Measurements from ENCODE around the gene BAHD1.

Gene BAHD1

DNA sequence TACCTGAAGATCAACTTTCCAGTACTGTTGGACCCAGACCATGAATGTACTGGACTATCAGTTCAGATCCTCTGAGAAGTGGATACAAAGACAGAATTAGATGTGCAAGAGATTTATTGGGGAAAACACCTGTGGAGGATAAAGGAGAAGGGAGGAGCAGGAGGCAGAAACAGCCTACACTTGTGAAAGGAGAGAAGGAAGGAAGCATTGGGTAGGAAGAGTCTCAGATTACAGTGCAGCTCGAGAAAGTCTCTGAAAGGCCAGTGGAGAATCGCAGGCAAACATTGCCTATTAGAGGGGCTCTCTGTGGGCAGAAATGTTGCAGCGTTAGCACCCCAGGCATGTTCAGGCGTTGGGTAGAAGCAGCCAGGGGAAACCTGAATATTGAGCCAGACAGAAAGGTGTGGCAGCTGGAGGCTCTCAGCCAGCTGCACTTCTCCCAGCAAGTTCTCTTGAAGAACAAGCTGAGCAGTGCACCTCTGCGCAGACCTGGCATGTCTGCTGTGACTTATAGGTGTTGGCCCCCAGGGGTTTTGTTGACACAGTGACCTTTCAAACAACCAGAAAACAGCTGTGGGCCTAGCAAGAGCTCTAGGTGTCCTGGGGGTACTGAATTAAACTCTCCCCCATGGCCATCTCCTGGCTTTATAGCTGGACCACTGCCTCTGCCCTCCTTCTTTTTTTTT, 37.0 kb downstream of the BAHD1 start:
- TF ChIP-seq CTCF (conservative IDR thresholded peaks at IDR 0.05; ENCODE audit: low read depth, low read length): no peak
- Histone ChIP-seq H4K20me1 (ENCODE audit: insufficient read depth) (no peaks in the 10 kb centered on the region), H3K4me1 (ENCODE audit: low read depth, poor library complexity, severe bottlenecking) (peaks cover 15% of the 10 kb centered on the region), H2AFZ (ENCODE audit: low read depth) (no peak overlapping the region), H3K4me3 (IDR thresholded peaks at IDR 0.05; ENCODE audit: insufficient read depth, low read depth, low read length) (no peak overlapping the region), H3K36me3 (ENCODE audit: insufficient read depth) (no peaks in the 10 kb centered on the region), H3K27me3 (ENCODE audit: insufficient read depth, low read depth) (no peaks in the 10 kb centered on the region), H3K27ac (no peak overlapping the region), H3K9ac (no peak overlapping the region), H3K4me2 (no peak overlapping the region), H3K79me2 (ENCODE audit: insufficient read depth, low read depth) (no peaks in the 10 kb centered on the region)

DNA sequence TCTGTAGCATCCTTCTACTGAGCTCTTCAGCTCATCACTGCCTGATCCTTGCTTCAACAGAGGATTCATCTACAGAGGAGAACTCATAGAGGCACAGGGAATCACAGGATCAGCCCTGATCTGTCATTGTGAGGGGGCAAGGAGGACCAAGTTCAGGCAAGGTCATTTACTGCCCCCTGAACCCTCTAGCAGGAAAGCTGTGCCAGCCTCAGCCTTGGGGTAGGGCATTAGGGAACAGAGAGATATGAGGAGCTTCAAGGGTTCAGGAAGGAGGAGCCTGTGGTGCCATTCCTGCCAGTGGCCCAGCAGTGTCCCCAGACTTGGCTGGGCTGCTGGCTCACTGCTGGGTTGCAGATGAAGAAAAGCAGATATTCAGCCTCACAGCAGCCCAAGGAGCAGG, 38.3 kb downstream of the BAHD1 start:
- no peaks in the 10 kb centered on the region for H3K79me2 ChIP-seq (ENCODE audit: insufficient read depth, low read depth)

GRCh38 chr15:40481341-40482074, 40.8 kb downstream of the BAHD1 start:
- Histone ChIP-seq H3K27ac (no peak overlapping the region), H4K20me1 (ENCODE audit: insufficient read depth) (no peaks in the 10 kb centered on the region), H3K4me1 (ENCODE audit: low read depth, poor library complexity, severe bottlenecking) (peaks cover 13% of the 10 kb centered on the region), H3K4me2 (no peak overlapping the region), H3K79me2 (ENCODE audit: insufficient read depth, low read depth) (no peaks in the 10 kb centered on the region), H3K9ac (no peak overlapping the region), H3K4me3 (IDR thresholded peaks at IDR 0.05; ENCODE audit: insufficient read depth, low read depth, low read length) (no peak overlapping the region), H2AFZ (ENCODE audit: low read depth) (no peak overlapping the region), H3K27me3 (ENCODE audit: insufficient read depth, low read depth) (no peaks in the 10 kb centered on the region), H3K36me3 (ENCODE audit: insufficient read depth) (no peaks in the 10 kb centered on the region)
- no peak for TF ChIP-seq CTCF (conservative IDR thresholded peaks at IDR 0.05; ENCODE audit: low read depth, low read length)

More for the DNA sequence above, 38.3 kb downstream of the BAHD1 start:
- peaks cover 13% of the 10 kb centered on the region for H3K4me1 ChIP-seq (ENCODE audit: low read depth, poor library complexity, severe bottlenecking)
- no peak for TF ChIP-seq CTCF (conservative IDR thresholded peaks at IDR 0.05; ENCODE audit: low read depth, low read length)
- H3K27ac ChIP-seq: no peak overlapping the region
- no peak overlapping the region for H3K4me3 ChIP-seq (IDR thresholded peaks at IDR 0.05; ENCODE audit: insufficient read depth, low read depth, low read length)
- no peaks in the 10 kb centered on the region for H4K20me1 ChIP-seq (ENCODE audit: insufficient read depth)
- H3K4me2 ChIP-seq: no peak overlapping the region
- no peak overlapping the region for H2AFZ ChIP-seq (ENCODE audit: low read depth)
- H3K36me3 ChIP-seq (ENCODE audit: insufficient read depth): no peaks in the 10 kb centered on the region
- no peaks in the 10 kb centered on the region for H3K27me3 ChIP-seq (ENCODE audit: insufficient read depth, low read depth)
- H3K9ac ChIP-seq: no peak overlapping the region

GRCh38 chr15:40483919-40484318, 43.2 kb downstream of the BAHD1 start:
- TF ChIP-seq CTCF (conservative IDR thresholded peaks at IDR 0.05; ENCODE audit: low read depth, low read length): no peak
- Histone ChIP-seq H3K79me2 (ENCODE audit: insufficient read depth, low read depth) (no peaks in the 10 kb centered on the region), H3K9ac (no peak overlapping the region), H3K27ac (no peak overlapping the region), H4K20me1 (ENCODE audit: insufficient read depth) (no peaks in the 10 kb centered on the region), H3K4me2 (no peak overlapping the region), H3K4me3 (IDR thresholded peaks at IDR 0.05; ENCODE audit: insufficient read depth, low read depth, low read length) (no peak overlapping the region), H2AFZ (ENCODE audit: low read depth) (no peak overlapping the region), H3K36me3 (ENCODE audit: insufficient read depth) (no peaks in the 10 kb centered on the region), H3K4me1 (ENCODE audit: low read depth, poor library complexity, severe bottlenecking) (no peaks in the 10 kb centered on the region), H3K27me3 (ENCODE audit: insufficient read depth, low read depth) (no peaks in the 10 kb centered on the region)
